Vagina (tissue), 2 donors: ENCODE data around the gene VBP1.

Experiments
- POLR2A ChIP-seq, 2 donors: fragments of 450-650 bp; IDR thresholded peaks; one replicate each; pipeline ENCODE4 v1.6.1; 2017; ENCODE audit warnings: antibody characterized with exemption in 2 of 2, mild to moderate bottlenecking in 2 of 2, moderate library complexity in 2 of 2
- TF ChIP-seq, protein P1 (sequence below), 3 experiments: fragments of 450-650 bp in 2 of 3; fragments of 200-600 bp in 1 of 3; sonication (generic) in 1 of 3; IDR thresholded peaks; one replicate each; pipeline ENCODE4 v1.5.1; 2017 to 2019; ENCODE audit warnings: antibody characterized with exemption in 3 of 3, mild to moderate bottlenecking in 2 of 3, moderate library complexity in 2 of 3

GRCh38 chrX:155259752-155260151, 43.5 kb downstream of the VBP1 start:
- TF ChIP-seq, protein P1, sequence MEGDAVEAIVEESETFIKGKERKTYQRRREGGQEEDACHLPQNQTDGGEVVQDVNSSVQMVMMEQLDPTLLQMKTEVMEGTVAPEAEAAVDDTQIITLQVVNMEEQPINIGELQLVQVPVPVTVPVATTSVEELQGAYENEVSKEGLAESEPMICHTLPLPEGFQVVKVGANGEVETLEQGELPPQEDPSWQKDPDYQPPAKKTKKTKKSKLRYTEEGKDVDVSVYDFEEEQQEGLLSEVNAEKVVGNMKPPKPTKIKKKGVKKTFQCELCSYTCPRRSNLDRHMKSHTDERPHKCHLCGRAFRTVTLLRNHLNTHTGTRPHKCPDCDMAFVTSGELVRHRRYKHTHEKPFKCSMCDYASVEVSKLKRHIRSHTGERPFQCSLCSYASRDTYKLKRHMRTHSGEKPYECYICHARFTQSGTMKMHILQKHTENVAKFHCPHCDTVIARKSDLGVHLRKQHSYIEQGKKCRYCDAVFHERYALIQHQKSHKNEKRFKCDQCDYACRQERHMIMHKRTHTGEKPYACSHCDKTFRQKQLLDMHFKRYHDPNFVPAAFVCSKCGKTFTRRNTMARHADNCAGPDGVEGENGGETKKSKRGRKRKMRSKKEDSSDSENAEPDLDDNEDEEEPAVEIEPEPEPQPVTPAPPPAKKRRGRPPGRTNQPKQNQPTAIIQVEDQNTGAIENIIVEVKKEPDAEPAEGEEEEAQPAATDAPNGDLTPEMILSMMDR (IDR thresholded peaks at IDR 0.05) = no peak
- no peak for TF ChIP-seq POLR2A (IDR thresholded peaks at IDR 0.05)
